HG02763 (cell line): Measurements from ENCODE around the gene TMEM178B.
"Not testable (repeated sequence)": the region's sequence is repeated elsewhere in the genome, so short reads cannot be mapped to it uniquely, and the experiment has no call there.

Experiments used
- ATAC-seq: cut with Tn5 transposase; IDR thresholded peaks from one replicate; pipeline ENCODE4 v1.9.1; 2021; ENCODE audit warnings: mild to moderate bottlenecking, moderate library complexity; ENCODE audit not compliant: unreplicated experiment

TMEM178B gene

GRCh38 chr7:141133646-141134045 lies 59.8 kb downstream of the TMEM178B start:
- no peak for ATAC-seq

GRCh38 chr7:141142058-141142457 lies 68.2 kb downstream of the TMEM178B start:
- no peak for ATAC-seq

- no peak for ATAC-seq
Measured at GRCh38 chr7:141144921-141145629, 71.2 kb downstream of the TMEM178B start.

GRCh38 chr7:141145630-141145982 lies 71.7 kb downstream of the TMEM178B start:
- ATAC-seq = no peak

- no peak for ATAC-seq
Measured at GRCh38 chr7:141147482-141147881, 73.6 kb downstream of the TMEM178B start.

GRCh38 chr7:141150465-141150864 lies 76.6 kb downstream of the TMEM178B start:
- ATAC-seq = no peak

GRCh38 chr7:141151746-141152145 lies 77.9 kb downstream of the TMEM178B start:
- ATAC-seq = no peak

- no peak for ATAC-seq
Measured at GRCh38 chr7:141153231-141153630, 79.4 kb downstream of the TMEM178B start.

GRCh38 chr7:141154131-141154732 lies 80.4 kb downstream of the TMEM178B start:
- ATAC-seq = no peak

- ATAC-seq = no peak
Measured at GRCh38 chr7:141156407-141156806, 82.5 kb downstream of the TMEM178B start.

GRCh38 chr7:141157138-141157765 lies 83.4 kb downstream of the TMEM178B start:
- no peak for ATAC-seq

GRCh38 chr7:141158561-141158960 lies 84.7 kb downstream of the TMEM178B start:
- no peak for ATAC-seq

- no peak for ATAC-seq
Measured at GRCh38 chr7:141160246-141160860, 86.5 kb downstream of the TMEM178B start.

GRCh38 chr7:141161550-141162535 lies 88.0 kb downstream of the TMEM178B start:
- no peak for ATAC-seq

- no peak for ATAC-seq
Measured at GRCh38 chr7:141165521-141165920, 91.7 kb downstream of the TMEM178B start.

- ATAC-seq = no peak
Measured at GRCh38 chr7:141166926-141167325, 93.1 kb downstream of the TMEM178B start.

- no peak for ATAC-seq
Measured at GRCh38 chr7:141167381-141167964, 93.6 kb downstream of the TMEM178B start.

- ATAC-seq = not testable (repeated sequence)
Measured at GRCh38 chr7:141169157-141169556, 95.3 kb downstream of the TMEM178B start.

GRCh38 chr7:141175728-141176127 lies 101.9 kb downstream of the TMEM178B start:
- not testable (repeated sequence) for ATAC-seq

- ATAC-seq = not testable (repeated sequence)
Measured at GRCh38 chr7:141177120-141177519, 103.3 kb downstream of the TMEM178B start.
